ENCODE results near the gene TRAF4. TPM values are rescaled to one million over a fixed set of nuclear protein-coding genes. Genes with fewer than 3 reads are reported as not detected.
"Not testable (repeated sequence)": the region's sequence is repeated elsewhere in the genome, so short reads cannot be mapped to it uniquely, and the experiment has no call there.

TRAF4 gene
- total RNA-seq, 1 experiment from 2014 or later: 38.4 TPM

DNA sequence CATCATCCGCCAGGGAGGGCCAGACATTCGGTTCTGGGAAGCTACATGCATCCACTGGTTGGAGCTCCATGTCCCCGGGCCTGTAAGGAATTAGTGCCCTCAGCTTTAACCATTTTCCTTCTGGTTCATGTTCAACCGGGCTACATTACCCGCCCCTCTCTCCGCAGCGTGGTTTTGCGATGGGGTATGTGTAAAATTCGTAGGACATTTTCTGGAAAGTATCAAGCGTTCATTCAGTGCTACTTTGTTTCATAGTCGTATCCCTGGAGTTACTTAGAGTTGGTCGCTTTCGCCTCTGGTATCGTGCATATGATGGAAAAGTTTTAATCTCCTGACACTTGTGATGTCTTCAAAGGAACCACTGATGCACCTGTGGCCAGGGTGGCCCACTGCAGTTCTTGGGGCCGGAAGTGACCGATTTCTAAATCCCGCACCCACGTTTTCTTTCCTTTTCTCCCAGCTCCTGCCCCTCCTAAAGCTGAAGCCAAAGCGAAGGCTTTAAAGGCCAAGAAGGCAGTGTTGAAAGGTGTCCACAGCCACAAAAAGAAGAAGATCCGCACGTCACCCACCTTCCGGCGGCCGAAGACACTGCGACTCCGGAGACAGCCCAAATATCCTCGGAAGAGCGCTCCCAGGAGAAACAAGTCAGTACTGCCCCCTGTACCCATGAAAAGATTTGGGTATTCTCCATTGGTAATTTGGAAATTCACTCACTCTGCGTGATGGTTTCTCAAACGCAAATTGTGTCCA lies 23.4 kb upstream of the TRAF4 start:
- DNase-seq (ENCODE audit: low read depth in 1 of 2, low spot score in 2 of 2): no peak
- Histone ChIP-seq H3K9me3 (replicated peaks) (no peaks in the 10 kb centered on the region), H3K36me3 (peaks cover 76% of the 10 kb centered on the region), H3K27me3 (replicated peaks) (no peaks in the 10 kb centered on the region), H3K27ac (peak overlapping the region; percentile 89), H3K4me1 (replicated peaks) (peaks cover 42% of the 10 kb centered on the region), H3K4me3 (peak overlapping the region; percentile 77)

DNA sequence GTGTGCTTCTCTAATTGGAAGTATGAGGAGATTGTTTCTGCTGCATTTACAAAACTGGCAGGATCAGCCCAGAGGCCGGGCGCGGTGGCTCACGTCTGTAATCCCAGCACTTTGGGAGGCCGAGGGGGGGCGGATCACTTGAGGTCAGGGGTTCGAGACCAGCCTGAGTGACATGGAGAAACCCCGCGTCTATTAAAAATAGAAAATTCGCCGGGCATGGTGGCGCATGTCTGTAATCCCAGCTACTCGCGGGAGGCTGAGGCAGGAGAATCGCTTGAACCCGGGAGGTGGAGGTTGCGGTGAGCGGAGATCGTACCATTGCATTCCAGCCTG lies 22.8 kb upstream of the TRAF4 start:
- peak overlapping the region; percentile 77 for H3K4me3 ChIP-seq
- H3K27me3 ChIP-seq (replicated peaks); H3K9me3 ChIP-seq (replicated peaks); H3K27ac ChIP-seq; DNase-seq (ENCODE audit: low read depth in 1 of 2, low spot score in 2 of 2): not testable (repeated sequence)
- H3K4me1 ChIP-seq (replicated peaks): peaks cover 42% of the 10 kb centered on the region
- H3K36me3 ChIP-seq: peaks cover 75% of the 10 kb centered on the region

DNA sequence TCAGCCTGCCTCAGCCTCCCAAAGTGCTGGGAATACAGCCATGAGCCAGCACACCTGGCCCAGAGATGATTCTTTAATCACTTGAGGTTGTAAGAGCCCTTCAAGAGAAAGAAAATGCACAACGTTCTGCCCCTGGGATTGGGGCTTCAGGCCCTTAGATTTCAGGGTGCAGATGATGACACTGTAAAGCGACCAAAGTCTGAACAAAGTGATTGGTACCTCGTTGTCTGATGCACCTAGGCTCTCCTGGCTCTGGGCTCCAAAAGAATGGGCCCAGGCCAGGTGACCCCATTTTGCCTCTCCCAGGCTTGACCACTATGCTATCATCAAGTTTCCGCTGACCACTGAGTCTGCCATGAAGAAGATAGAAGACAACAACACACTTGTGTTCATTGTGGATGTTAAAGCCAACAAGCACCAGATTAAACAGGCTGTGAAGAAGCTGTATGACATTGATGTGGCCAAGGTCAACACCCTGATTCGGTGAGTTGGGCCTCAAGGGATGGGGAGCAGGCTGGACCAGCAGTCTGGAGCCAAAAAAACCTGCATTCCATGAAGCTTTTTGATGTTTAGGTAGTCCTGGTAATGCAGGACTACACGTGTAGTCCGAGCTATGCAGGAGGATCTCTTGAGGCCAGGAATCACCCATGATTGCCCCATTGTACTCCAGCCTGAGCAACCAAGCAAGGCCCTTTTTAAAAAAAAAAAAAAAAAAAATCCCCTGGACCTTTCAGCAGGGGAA lies 21.2 kb upstream of the TRAF4 start:
- peaks cover 50% of the 10 kb centered on the region for H3K4me1 ChIP-seq (replicated peaks)
- no peak overlapping the region for H3K27ac ChIP-seq
- no peak overlapping the region for H3K4me3 ChIP-seq
- no peak for DNase-seq (ENCODE audit: low read depth in 1 of 2, low spot score in 2 of 2)
- H3K36me3 ChIP-seq: peaks cover 59% of the 10 kb centered on the region
- no peaks in the 10 kb centered on the region for H3K9me3 ChIP-seq (replicated peaks)
- no peaks in the 10 kb centered on the region for H3K27me3 ChIP-seq (replicated peaks)

DNA sequence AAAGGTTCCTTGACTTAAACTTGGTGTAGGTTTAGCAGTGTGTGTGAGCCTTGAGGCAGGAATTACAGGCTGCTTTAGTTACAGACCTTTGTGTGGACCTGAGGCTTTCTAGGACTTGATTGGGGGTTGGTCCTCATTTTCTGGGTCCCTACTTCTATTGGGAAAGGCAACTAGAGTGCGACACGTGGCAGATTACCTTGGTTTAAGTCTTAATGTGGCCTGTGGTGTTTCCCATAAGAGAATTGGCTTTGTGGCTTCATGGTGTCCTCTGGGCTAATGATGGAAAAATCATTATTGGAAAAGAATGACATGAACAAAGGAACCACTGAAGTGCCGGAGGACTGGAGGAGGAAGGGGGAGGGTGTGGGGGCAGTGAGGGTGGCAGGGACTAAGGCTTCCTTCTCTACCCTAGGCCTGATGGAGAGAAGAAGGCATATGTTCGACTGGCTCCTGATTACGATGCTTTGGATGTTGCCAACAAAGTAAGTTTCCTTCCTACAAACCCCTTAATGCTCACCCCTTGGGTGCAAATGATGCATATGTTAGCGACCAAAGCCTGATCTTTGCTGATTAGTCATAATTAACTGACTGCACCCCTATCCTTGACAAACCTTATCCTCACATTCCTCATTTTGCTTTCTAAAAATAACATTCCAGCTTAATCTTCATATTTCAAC lies 20.5 kb upstream of the TRAF4 start:
- H3K9me3 ChIP-seq (replicated peaks): no peaks in the 10 kb centered on the region
- H3K36me3 ChIP-seq: peaks cover 59% of the 10 kb centered on the region
- no peak for DNase-seq (ENCODE audit: low read depth in 1 of 2, low spot score in 2 of 2)
- H3K27ac ChIP-seq: no peak overlapping the region
- peaks cover 57% of the 10 kb centered on the region for H3K4me1 ChIP-seq (replicated peaks)
- no peak overlapping the region for H3K4me3 ChIP-seq
- no peaks in the 10 kb centered on the region for H3K27me3 ChIP-seq (replicated peaks)

- peaks cover 53% of the 10 kb centered on the region for H3K4me1 ChIP-seq (replicated peaks)
Measured at GRCh38 chr17:28723836-28724499, 19.8 kb upstream of the TRAF4 start.

GRCh38 chr17:28724500-28725165 lies 19.2 kb upstream of the TRAF4 start:
- H3K9me3 ChIP-seq (replicated peaks): no peaks in the 10 kb centered on the region
- H3K36me3 ChIP-seq: peaks cover 59% of the 10 kb centered on the region
- H3K4me1 ChIP-seq (replicated peaks): peaks cover 52% of the 10 kb centered on the region
- H3K4me3 ChIP-seq: no peak overlapping the region
- no peak for DNase-seq (ENCODE audit: low read depth in 1 of 2, low spot score in 2 of 2)
- H3K27me3 ChIP-seq (replicated peaks): no peaks in the 10 kb centered on the region
- no peak overlapping the region for H3K27ac ChIP-seq

More at GRCh38 chr17:28723836-28724499, 19.8 kb upstream of the TRAF4 start:
- H3K27me3 ChIP-seq (replicated peaks); DNase-seq (ENCODE audit: low read depth in 1 of 2, low spot score in 2 of 2); H3K9me3 ChIP-seq (replicated peaks); H3K27ac ChIP-seq; H3K4me3 ChIP-seq: not testable (repeated sequence)
- peaks cover 59% of the 10 kb centered on the region for H3K36me3 ChIP-seq

GRCh38 chr17:28725166-28725659 lies 18.6 kb upstream of the TRAF4 start:
- H3K27me3 ChIP-seq (replicated peaks): no peaks in the 10 kb centered on the region
- peaks cover 55% of the 10 kb centered on the region for H3K36me3 ChIP-seq
- peak in 1 of 2 experiments; percentile 46 for DNase-seq (ENCODE audit: low read depth in 1 of 2, low spot score in 2 of 2)
- peak overlapping the region; percentile 59 for H3K4me3 ChIP-seq
- H3K4me1 ChIP-seq (replicated peaks): peaks cover 52% of the 10 kb centered on the region
- no peaks in the 10 kb centered on the region for H3K9me3 ChIP-seq (replicated peaks)
- H3K27ac ChIP-seq: no peak overlapping the region

DNA sequence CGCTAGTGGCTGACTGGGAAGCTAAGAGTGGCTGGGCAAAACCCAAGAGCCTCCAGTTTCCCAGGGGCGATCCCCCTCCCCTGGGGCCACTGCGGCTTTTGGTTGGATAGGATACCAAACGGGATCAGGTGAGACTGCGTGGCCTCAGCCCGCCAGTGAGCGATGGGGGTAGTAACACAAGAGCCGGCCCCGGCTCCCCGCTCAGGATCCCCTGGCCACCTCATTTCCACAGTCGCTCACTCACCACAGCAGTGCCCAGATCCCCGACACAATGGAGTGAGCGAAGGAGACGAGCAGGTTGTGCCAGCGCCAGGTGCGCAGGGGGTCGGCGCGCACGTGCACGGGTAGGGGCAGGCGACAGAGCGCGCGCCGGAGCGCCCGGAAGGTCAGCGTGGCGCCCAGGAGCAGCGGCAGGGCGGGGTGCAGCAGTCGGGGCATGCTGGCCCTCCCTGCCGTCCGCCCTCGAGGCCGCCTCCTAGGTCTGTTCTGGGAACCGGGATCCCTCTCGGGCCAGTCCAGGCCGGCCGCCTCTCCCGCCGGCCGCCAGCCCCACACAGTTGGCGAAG lies 18.1 kb upstream of the TRAF4 start:
- no peaks in the 10 kb centered on the region for H3K27me3 ChIP-seq (replicated peaks)
- H3K4me1 ChIP-seq (replicated peaks): peaks cover 52% of the 10 kb centered on the region
- peak overlapping the region; percentile 24; the same call in 1 of the 2 replicates for H3K27ac ChIP-seq
- peak overlapping the region; percentile 59 for H3K4me3 ChIP-seq
- peaks cover 50% of the 10 kb centered on the region for H3K36me3 ChIP-seq
- peak; percentile 85 to 88 for DNase-seq (ENCODE audit: low read depth in 1 of 2, low spot score in 2 of 2)
- no peaks in the 10 kb centered on the region for H3K9me3 ChIP-seq (replicated peaks)

DNA sequence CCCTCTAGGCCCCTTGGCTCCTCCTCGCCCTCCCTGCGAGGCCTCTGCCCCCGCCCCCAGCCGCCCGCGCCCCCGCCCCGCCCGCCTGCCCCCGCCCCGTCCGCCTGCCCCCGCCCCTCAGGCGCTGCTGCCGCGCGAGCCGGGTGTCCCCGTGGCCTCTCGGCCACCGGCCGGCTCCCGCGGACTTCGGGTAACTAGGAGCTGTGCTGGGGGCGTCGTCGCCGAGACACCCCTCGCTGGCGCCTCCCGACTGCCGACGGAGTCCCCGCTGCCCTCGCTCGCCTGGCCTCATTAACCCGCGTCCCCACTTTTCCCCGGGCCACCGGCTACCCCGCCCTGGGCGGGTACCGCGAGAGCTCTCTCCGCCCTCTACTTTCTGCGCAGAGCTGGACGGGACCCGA lies 17.6 kb upstream of the TRAF4 start, which contains the start of gene TLCD1:
Gene TLCD1, minus strand, starts transcription at position 8 of the 401 bp plus-strand sequence. CDS start 136 bp downstream, outside the sequence.
- Histone ChIP-seq H3K4me1 (replicated peaks) (peaks cover 52% of the 10 kb centered on the region), H3K27ac (peak within 1 kb of the TSS; percentile 24; the same call in 1 of the 2 replicates), H3K9me3 (replicated peaks) (no peaks in the 10 kb centered on the region), H3K4me3 (peak within 1 kb of the TSS; percentile 59), H3K27me3 (replicated peaks) (no peaks in the 10 kb centered on the region), H3K36me3 (peaks cover 45% of the 10 kb centered on the region)
- DNase-seq (ENCODE audit: low read depth in 1 of 2, low spot score in 2 of 2): peak; percentile 73 to 91

GRCh38 chr17:28726627-28727491 lies 17.0 kb upstream of the TRAF4 start:
- peak overlapping the region; percentile 59 for H3K4me3 ChIP-seq
- H3K9me3 ChIP-seq (replicated peaks): no peaks in the 10 kb centered on the region
- peak; percentile 93 to 97 for DNase-seq (ENCODE audit: low read depth in 1 of 2, low spot score in 2 of 2)
- H3K27ac ChIP-seq: no peak overlapping the region
- peaks cover 46% of the 10 kb centered on the region for H3K4me1 ChIP-seq (replicated peaks)
- H3K27me3 ChIP-seq (replicated peaks): no peaks in the 10 kb centered on the region
- peaks cover 39% of the 10 kb centered on the region for H3K36me3 ChIP-seq

DNA sequence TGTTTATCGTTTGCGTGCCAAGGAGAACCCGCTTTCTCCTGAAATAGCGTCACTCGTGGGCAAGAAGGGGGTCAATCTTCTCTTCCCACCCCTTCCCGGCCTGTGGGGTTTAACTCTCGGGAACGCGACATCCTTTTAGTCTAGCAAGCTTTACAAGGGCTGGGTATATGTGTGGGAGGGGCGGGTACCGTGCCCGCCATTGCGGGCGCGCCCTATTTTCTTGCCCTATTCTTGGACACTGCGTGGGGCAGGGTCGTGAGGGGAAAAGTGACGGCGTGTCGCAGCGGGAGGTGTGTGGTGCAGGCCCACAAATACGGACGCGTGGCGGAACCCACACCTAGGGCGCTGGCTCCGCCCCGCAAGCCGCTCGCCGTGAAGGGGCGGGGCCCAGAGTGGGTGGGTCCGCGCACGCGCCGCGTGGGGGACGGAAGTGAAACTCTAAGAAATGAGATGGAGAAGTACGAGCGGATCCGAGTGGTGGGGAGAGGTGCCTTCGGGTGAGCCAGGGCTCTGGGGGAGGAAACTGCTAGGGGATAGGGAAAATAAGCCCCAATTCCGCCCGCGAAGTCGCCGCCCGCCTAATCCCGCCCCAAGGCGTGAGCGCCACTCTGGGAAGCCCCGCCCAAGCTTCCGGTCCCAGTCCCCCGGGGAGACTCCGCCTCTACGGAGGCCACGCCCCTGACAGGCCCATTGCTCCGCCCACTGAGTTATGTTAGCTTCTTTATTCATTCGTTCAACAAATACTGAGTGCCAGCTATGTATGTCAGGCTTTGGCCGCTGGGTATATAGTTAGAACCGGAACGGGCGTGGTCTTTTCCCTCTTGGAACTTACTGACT lies 15.2 kb upstream of the TRAF4 start, which contains the start of gene NEK8:
Gene NEK8, plus strand, starts transcription at position 425 of the 837 bp plus-strand sequence. Its CDS starts 26 bp downstream, at position 451.
- H3K36me3 ChIP-seq: peaks cover 21% of the 10 kb centered on the region
- peaks cover 46% of the 10 kb centered on the region for H3K4me1 ChIP-seq (replicated peaks)
- H3K27me3 ChIP-seq (replicated peaks): no peaks in the 10 kb centered on the region
- peak within 1 kb of the TSS; percentile 87 for H3K27ac ChIP-seq
- peak; percentile 95 to 96 for DNase-seq (ENCODE audit: low read depth in 1 of 2, low spot score in 2 of 2)
- H3K4me3 ChIP-seq: peak within 1 kb of the TSS; percentile 59
- H3K9me3 ChIP-seq (replicated peaks): no peaks in the 10 kb centered on the region
